SK-N-SH (cell line): ENCODE measurements around the gene CDC16.

ENCODE experiments used
- CTCF ChIP-seq: fragments of 200-600 bp; sonication (generic); IDR thresholded peaks from 2 replicates; pipeline ENCODE4 v1.6.1; 2017; ENCODE audit warnings: antibody characterized with exemption, mild to moderate bottlenecking, moderate library complexity
- EP300 ChIP-seq, 2 experiments: IDR thresholded peaks; 2 replicates each; pipeline versions ENCODE4 v1.4.0 to v1.6.1; 2012; ENCODE audit warnings: borderline replicate concordance in 1 of 2, low read depth in 1 of 2, low read length in 1 of 2
- FOXJ3 ChIP-seq: sonication (generic); formaldehyde crosslinking; IDR thresholded peaks from 2 replicates; pipeline ENCODE4 v1.5.1; 2020; ENCODE audit warnings: mild to moderate bottlenecking, missing genetic modification reagents
- GABPA ChIP-seq: IDR thresholded peaks from 2 replicates; pipeline ENCODE4 v1.4.0; 2012; ENCODE audit warnings: low read depth, mild to moderate bottlenecking
- JUND ChIP-seq: IDR thresholded peaks from 2 replicates; pipeline ENCODE4 v1.4.0; 2012
- POLR2AphosphoS5 ChIP-seq: IDR thresholded peaks from 2 replicates; pipeline ENCODE4 v1.6.1; 2012; ENCODE audit warnings: low read depth, low read length
- RAD21 ChIP-seq: IDR thresholded peaks from 2 replicates; pipeline ENCODE4 v1.6.1; 2012; ENCODE audit warnings: mild to moderate bottlenecking, low read length
- REST ChIP-seq: IDR thresholded peaks from 2 replicates; pipeline ENCODE4 v1.6.1; 2012; ENCODE audit warnings: mild to moderate bottlenecking, low read depth, low read length, moderate library complexity
- RFX5 ChIP-seq: IDR thresholded peaks from 2 replicates; pipeline ENCODE4 v1.6.1; 2012; ENCODE audit warnings: mild to moderate bottlenecking, improper control_type of control experiment, low read length
- USF1 ChIP-seq: IDR thresholded peaks from 2 replicates; pipeline ENCODE4 v1.4.0; 2012; ENCODE audit warnings: low read depth, borderline replicate concordance

GRCh38 chr13:114304346-114305034, 69.8 kb downstream of the CDC16 start:
- TF ChIP-seq CTCF = no peak
- no peak for TF ChIP-seq USF1
- no peak for TF ChIP-seq JUND
- TF ChIP-seq REST = no peak
- TF ChIP-seq POLR2AphosphoS5 = no peak
- TF ChIP-seq EP300 (IDR thresholded peaks at IDR 0.05; ENCODE audit: borderline replicate concordance in 1 of 2, low read depth in 1 of 2, low read length in 1 of 2) = no peak
- no peak for TF ChIP-seq GABPA
- no peak for TF ChIP-seq RFX5
- no peak for TF ChIP-seq RAD21
- TF ChIP-seq FOXJ3 = no peak
